GM12878 (cell line): Measurements from ENCODE around the gene MAP3K4. TPM values are rescaled to one million over a fixed set of nuclear protein-coding genes. Genes with fewer than 3 reads are reported as not detected.

Experiments
- ATAC-seq: fragments of 200-7000 bp; cut with Tn5 transposase; 3 replicates; pipeline ENCODE4 v1.9.1; 2020; ENCODE audit warnings: mild to moderate bottlenecking, moderate library complexity
- BruUV-seq: library from RNA; stranded (reverse); fragments of 400-500 nt; replicated peaks from 2 replicates; lab custom pipeline; 2021; lab: Mats Ljungman, UMichigan
- CTCF ChIA-PET: fragments of 300-600 bp; sonication (Branson Sonifier 250); formaldehyde crosslinking; extraction: SDS; loops from one replicate; lab custom pipeline; 2021; ENCODE audit warnings: inconsistent platforms; lab: Yijun Ruan, JAX
- POLR2A ChIA-PET: fragments of 350-600 bp; formaldehyde crosslinking; extraction: SDS; loops from one replicate; lab custom pipeline; 2021; ENCODE audit warnings: inconsistent platforms; lab: Charles Lee
- RAD21 ChIA-PET: fragments of 300-600 bp; sonication (Branson Sonifier 250); formaldehyde crosslinking; loops from one replicate; lab custom pipeline; 2023; ENCODE audit warnings: antibody characterized with exemption; ENCODE audit not compliant: unreplicated experiment; lab: Charles Lee
- SMC1A ChIA-PET: fragments of 300-600 bp; sonication (Branson Sonifier 250); formaldehyde crosslinking; loops from one replicate; lab custom pipeline; 2023; ENCODE audit not compliant: unreplicated experiment, uncharacterized antibody; lab: Charles Lee
- DNase-seq: peaks from one replicate; pipeline ENCODE4 v3.0.0-alpha.2; 2011; ENCODE audit warnings: low read depth, low spot score
- FAIRE-seq: peaks from 3 replicates; lab custom pipeline; 2011; peaks lifted over from hg19 to GRCh38; lab: Jason Lieb, UNC
- H2AFZ ChIP-seq: 2 replicates; pipeline ENCODE4 v1.6.0; 2011; ENCODE audit warnings: low read depth, low read length, control low read depth; ENCODE audit not compliant: control insufficient read depth
- H3K27ac ChIP-seq: 2 replicates; pipeline ENCODE4 v1.5.1; 2011; ENCODE audit warnings: control low read depth; ENCODE audit not compliant: control insufficient read depth, insufficient read depth
- H3K27me3 ChIP-seq, 2 experiments: replicated peaks in 1 of 2; 2 replicates each; pipeline versions ENCODE4 v1.6.0 to v1.6.1; 2011; ENCODE audit warnings: low read length in 1 of 2; ENCODE audit not compliant: control insufficient read depth in 2 of 2, insufficient read depth in 2 of 2
- H3K36me3 ChIP-seq, 2 experiments: 2 replicates each; pipeline ENCODE4 v1.5.1; 2011; ENCODE audit warnings: low read length in 1 of 2; ENCODE audit not compliant: control insufficient read depth in 2 of 2, insufficient read depth in 2 of 2
- H3K4me1 ChIP-seq: 2 replicates; pipeline ENCODE4 v1.6.1; 2011; ENCODE audit warnings: mild to moderate bottlenecking, low read length, moderate library complexity, mixed read lengths; ENCODE audit not compliant: control insufficient read depth, insufficient read depth
- H3K4me2 ChIP-seq: 2 replicates; pipeline ENCODE4 v1.6.0; 2011; ENCODE audit warnings: control low read depth; ENCODE audit not compliant: control insufficient read depth, insufficient read depth
- H3K4me3 ChIP-seq: fragments of 200-600 bp; sonication (generic); 2 replicates; pipeline ENCODE4 v1.5.1; 2016
- H3K79me2 ChIP-seq: 2 replicates; pipeline ENCODE4 v1.6.0; 2011; ENCODE audit warnings: low read length; ENCODE audit not compliant: control insufficient read depth, insufficient read depth
- H3K9ac ChIP-seq: 2 replicates; pipeline ENCODE4 v1.8.0; 2011; ENCODE audit warnings: low read length, control low read depth, mixed read lengths; ENCODE audit not compliant: control insufficient read depth, insufficient read depth
- H3K9me3 ChIP-seq: replicated peaks from 3 replicates; pipeline ENCODE4 v1.5.1; 2011; ENCODE audit warnings: mild to moderate bottlenecking, low read length; ENCODE audit not compliant: control insufficient read depth, insufficient read depth
- H4K20me1 ChIP-seq: 2 replicates; pipeline ENCODE4 v1.6.0; 2011; ENCODE audit not compliant: control insufficient read depth, insufficient read depth
- BHLHE40 ChIP-seq, 2 experiments: fragments of 450-650 bp in 1 of 2; IDR thresholded peaks; 2 replicates each; pipeline ENCODE4 v1.6.1; 2011 to 2017; ENCODE audit warnings: low read depth in 2 of 2, borderline replicate concordance in 1 of 2, improper control_type of control experiment in 1 of 2, low read length in 1 of 2, mild to moderate bottlenecking in 1 of 2
- BRCA1 ChIP-seq: IDR thresholded peaks from 2 replicates; pipeline ENCODE4 v1.6.1; 2011; ENCODE audit warnings: low read depth, low read length, improper control_type of control experiment
- MTA2 ChIP-seq: fragments of 450-650 bp; IDR thresholded peaks from 2 replicates; pipeline ENCODE4 v1.6.1; 2016; ENCODE audit warnings: low read depth, mild to moderate bottlenecking, moderate library complexity
- MTA3 ChIP-seq: IDR thresholded peaks from 2 replicates; pipeline ENCODE4 v1.6.1; 2012; ENCODE audit warnings: low read length, inconsistent platforms, borderline replicate concordance
- RBBP5 ChIP-seq: fragments of 200-600 bp; sonication (generic); conservative IDR thresholded peaks from 2 replicates; pipeline ENCODE4 v1.6.1; 2016
- REST ChIP-seq: IDR thresholded peaks from 2 replicates; pipeline ENCODE4 v1.6.1; 2012; ENCODE audit warnings: mild to moderate bottlenecking, low read depth, low read length
- SUPT20H ChIP-seq: IDR thresholded peaks from 2 replicates; pipeline ENCODE4 v1.6.1; 2011; ENCODE audit warnings: low read depth, mild to moderate bottlenecking, low read length, moderate library complexity, borderline replicate concordance; ENCODE audit not compliant: control insufficient read depth
- WRNIP1 ChIP-seq: IDR thresholded peaks from 2 replicates; pipeline ENCODE4 v1.6.1; 2011; ENCODE audit warnings: low read depth, low read length, improper control_type of control experiment, borderline replicate concordance
- ZSCAN29 ChIP-seq: fragments of 450-650 bp; IDR thresholded peaks from 2 replicates; pipeline ENCODE4 v1.6.1; 2017; ENCODE audit warnings: mild to moderate bottlenecking, moderate library complexity
- WGBS: methylation state at CpG from one replicate; pipeline ENCODE4 v1.1.6; 2016; ENCODE audit warnings: low lambda C conversion rate; ENCODE audit not compliant: insufficient replicate concordance, insufficient coverage; ENCODE audit errors: missing lambda C conversion rate; 5-methylcytosine and 5-hydroxymethylcytosine counted together
- in situ Hi-C: fragments of 300-500 bp; cut with MboI; formaldehyde crosslinking; loops from 9 replicates; pipeline ENCODE4 v1.14.3; 2018; ENCODE audit warnings: mixed read lengths
- intact Hi-C: fragments of 100-400 bp; cut with micrococcal nuclease; formaldehyde crosslinking; loops from one replicate; pipeline ENCODE4 v1.14.2; 2022; ENCODE audit not compliant: unreplicated experiment
- polyA plus RNA-seq, 11 experiments: library from polyadenylated mRNA; depleted of rRNA in 4 of 11; unstranded in 6 of 11; stranded (reverse) in 5 of 11; fragments of >200 nt; fragmentation: Nextera tagmentation in 4 of 11; fragmentation: Illumina TruSeq in 1 of 11; extraction: Ambion mirVana in 4 of 11; extraction: Trizol in 1 of 11; gene quantifications; 1 replicate in 1 of 11; 2 replicates in 10 of 11; pipeline versions ENCODE4 v1.2.1 to v1.2.3, GENCODE V29; 2011 to 2016; ENCODE audit warnings: inconsistent platforms in 2 of 11, missing spikeins in 2 of 11, low read depth in 1 of 11
- total RNA-seq, 4 experiments: library from RNA; depleted of rRNA in 3 of 4; stranded (reverse); fragments of >200 nt in 3 of 4; fragmentation: Illumina TruSeq in 1 of 4; extraction: Trizol in 1 of 4; gene quantifications; 2 replicates each; pipeline versions ENCODE4 v1.2.1 to v1.2.3, GENCODE V29; 2013 to 2021
- TF ChIP-seq, protein P1 (sequence below): fragments of 450-650 bp; IDR thresholded peaks from 2 replicates; pipeline ENCODE4 v1.6.1; 2016; ENCODE audit warnings: mild to moderate bottlenecking, moderate library complexity, borderline replicate concordance
- TF ChIP-seq, protein P2 (sequence below): IDR thresholded peaks from 2 replicates; pipeline ENCODE4 v1.6.1; 2012; ENCODE audit warnings: improper control_type of control experiment, low read depth, low read length; ENCODE audit not compliant: insufficient replicate concordance

Gene MAP3K4
- total and polyA plus RNA-seq, 10 of the 15 experiments (the other 5 are each of a cell fraction or from before 2014, with no cell fraction given): 14.0 to 44.5 (median 23.1) TPM

DNA sequence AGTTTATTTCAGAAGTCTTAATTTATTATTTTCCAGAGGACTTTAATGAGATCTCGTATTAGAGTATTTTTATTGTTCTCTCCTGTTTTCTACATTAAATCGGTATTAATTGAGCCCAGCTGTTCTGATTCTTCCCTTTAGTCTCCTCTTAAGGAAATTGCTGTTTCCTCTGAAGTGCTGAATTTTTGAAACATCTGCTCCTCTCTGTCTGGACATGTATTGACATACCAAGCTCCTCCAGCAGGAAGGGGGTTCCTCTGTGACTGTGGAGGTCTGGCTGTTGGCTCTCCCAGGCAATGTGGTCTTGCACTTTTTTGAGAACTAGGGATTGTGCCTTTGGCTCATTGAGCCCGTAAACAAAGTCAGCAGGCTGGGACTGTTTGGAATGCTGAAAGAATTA, 74.9 kb downstream of the MAP3K4 start:
- 100% methylated on average over 3 of the region's 3 CpGs for WGBS
- intact Hi-C loops (no loop called here), in situ Hi-C loops (no loop called here)
- DNase-seq (no peak), ATAC-seq (no peak), FAIRE-seq (no peak)
- H3K27ac ChIP-seq: no peak overlapping the region
- ChIA-PET RAD21 (no interaction called here), POLR2A (no interaction called here), CTCF (no interaction called here), SMC1A (interaction anchor here (0.9 kb wide), 1 partner anchor 73 kb away, joined by 3 read pairs; no protein-coding TSS in a partner anchor)
- H3K79me2 ChIP-seq: peaks cover 1% of the 10 kb centered on the region; the same call in 1 of the 2 replicates
- no peak overlapping the region for H2AFZ ChIP-seq
- H4K20me1 ChIP-seq: no peaks in the 10 kb centered on the region
- BruUV-seq: no TSS peak
- no peaks in the 10 kb centered on the region for H3K27me3 ChIP-seq
- H3K4me3 ChIP-seq: no peak overlapping the region
- no peaks in the 10 kb centered on the region; the same call in 2 of the 3 replicates for H3K9me3 ChIP-seq
- H3K9ac ChIP-seq: no peak overlapping the region
- peaks cover 4% of the 10 kb centered on the region for H3K4me1 ChIP-seq
- H3K4me2 ChIP-seq: no peak overlapping the region
- H3K36me3 ChIP-seq: 0 out of 4 replicates have a peak, but pooled peaks cover 0 to 4% of the 10 kb centered on the region in 2 experiments
- TF ChIP-seq REST (no peak), BRCA1 (no peak), MTA3 (no peak), BHLHE40 (IDR thresholded peaks at IDR 0.05; ENCODE audit: borderline replicate concordance in 1 of 2, low read depth in 2 of 2, low read length in 1 of 2) (no peak), RBBP5 (no peak), MTA2 (no peak), SUPT20H (no peak), ZSCAN29 (no peak), WRNIP1 (no peak)
- TF ChIP-seq, protein P1, sequence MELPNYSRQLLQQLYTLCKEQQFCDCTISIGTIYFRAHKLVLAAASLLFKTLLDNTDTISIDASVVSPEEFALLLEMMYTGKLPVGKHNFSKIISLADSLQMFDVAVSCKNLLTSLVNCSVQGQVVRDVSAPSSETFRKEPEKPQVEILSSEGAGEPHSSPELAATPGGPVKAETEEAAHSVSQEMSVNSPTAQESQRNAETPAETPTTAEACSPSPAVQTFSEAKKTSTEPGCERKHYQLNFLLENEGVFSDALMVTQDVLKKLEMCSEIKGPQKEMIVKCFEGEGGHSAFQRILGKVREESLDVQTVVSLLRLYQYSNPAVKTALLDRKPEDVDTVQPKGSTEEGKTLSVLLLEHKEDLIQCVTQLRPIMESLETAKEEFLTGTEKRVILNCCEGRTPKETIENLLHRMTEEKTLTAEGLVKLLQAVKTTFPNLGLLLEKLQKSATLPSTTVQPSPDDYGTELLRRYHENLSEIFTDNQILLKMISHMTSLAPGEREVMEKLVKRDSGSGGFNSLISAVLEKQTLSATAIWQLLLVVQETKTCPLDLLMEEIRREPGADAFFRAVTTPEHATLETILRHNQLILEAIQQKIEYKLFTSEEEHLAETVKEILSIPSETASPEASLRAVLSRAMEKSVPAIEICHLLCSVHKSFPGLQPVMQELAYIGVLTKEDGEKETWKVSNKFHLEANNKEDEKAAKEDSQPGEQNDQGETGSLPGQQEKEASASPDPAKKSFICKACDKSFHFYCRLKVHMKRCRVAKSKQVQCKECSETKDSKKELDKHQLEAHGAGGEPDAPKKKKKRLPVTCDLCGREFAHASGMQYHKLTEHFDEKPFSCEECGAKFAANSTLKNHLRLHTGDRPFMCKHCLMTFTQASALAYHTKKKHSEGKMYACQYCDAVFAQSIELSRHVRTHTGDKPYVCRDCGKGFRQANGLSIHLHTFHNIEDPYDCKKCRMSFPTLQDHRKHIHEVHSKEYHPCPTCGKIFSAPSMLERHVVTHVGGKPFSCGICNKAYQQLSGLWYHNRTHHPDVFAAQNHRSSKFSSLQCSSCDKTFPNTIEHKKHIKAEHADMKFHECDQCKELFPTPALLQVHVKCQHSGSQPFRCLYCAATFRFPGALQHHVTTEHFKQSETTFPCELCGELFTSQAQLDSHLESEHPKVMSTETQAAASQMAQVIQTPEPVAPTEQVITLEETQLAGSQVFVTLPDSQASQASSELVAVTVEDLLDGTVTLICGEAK: no peak
- TF ChIP-seq, protein P2, sequence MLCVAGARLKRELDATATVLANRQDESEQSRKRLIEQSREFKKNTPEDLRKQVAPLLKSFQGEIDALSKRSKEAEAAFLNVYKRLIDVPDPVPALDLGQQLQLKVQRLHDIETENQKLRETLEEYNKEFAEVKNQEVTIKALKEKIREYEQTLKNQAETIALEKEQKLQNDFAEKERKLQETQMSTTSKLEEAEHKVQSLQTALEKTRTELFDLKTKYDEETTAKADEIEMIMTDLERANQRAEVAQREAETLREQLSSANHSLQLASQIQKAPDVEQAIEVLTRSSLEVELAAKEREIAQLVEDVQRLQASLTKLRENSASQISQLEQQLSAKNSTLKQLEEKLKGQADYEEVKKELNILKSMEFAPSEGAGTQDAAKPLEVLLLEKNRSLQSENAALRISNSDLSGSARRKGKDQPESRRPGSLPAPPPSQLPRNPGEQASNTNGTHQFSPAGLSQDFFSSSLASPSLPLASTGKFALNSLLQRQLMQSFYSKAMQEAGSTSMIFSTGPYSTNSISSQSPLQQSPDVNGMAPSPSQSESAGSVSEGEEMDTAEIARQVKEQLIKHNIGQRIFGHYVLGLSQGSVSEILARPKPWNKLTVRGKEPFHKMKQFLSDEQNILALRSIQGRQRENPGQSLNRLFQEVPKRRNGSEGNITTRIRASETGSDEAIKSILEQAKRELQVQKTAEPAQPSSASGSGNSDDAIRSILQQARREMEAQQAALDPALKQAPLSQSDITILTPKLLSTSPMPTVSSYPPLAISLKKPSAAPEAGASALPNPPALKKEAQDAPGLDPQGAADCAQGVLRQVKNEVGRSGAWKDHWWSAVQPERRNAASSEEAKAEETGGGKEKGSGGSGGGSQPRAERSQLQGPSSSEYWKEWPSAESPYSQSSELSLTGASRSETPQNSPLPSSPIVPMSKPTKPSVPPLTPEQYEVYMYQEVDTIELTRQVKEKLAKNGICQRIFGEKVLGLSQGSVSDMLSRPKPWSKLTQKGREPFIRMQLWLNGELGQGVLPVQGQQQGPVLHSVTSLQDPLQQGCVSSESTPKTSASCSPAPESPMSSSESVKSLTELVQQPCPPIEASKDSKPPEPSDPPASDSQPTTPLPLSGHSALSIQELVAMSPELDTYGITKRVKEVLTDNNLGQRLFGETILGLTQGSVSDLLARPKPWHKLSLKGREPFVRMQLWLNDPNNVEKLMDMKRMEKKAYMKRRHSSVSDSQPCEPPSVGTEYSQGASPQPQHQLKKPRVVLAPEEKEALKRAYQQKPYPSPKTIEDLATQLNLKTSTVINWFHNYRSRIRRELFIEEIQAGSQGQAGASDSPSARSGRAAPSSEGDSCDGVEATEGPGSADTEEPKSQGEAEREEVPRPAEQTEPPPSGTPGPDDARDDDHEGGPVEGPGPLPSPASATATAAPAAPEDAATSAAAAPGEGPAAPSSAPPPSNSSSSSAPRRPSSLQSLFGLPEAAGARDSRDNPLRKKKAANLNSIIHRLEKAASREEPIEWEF: no peak
